ENCODE data around the gene HOXD13.

The HOXD13 gene

GRCh38 chr2:176082824-176083751 lies 9.4 kb upstream of the HOXD13 start:
- Histone ChIP-seq H3K9me3 (ENCODE audit: control insufficient read depth, insufficient read depth, low read depth, low read length) (no peaks in the 10 kb centered on the region), H3K36me3 (ENCODE audit: control insufficient read depth in 2 of 2, insufficient read depth in 1 of 2, low read length in 2 of 2) (no peaks in the 10 kb centered on the region), H3K4me1 (ENCODE audit: control insufficient read depth, insufficient read depth, low read length) (no peaks in the 10 kb centered on the region), H3K4me3 (ENCODE audit: low read depth, low read length) (no peak overlapping the region), H3K27ac (ENCODE audit: extremely low read depth, low read depth, low read length) (no peak overlapping the region)
- ChIA-PET CTCF (interaction anchor here (0.7 to 2.7 kb wide), 4 partner anchors 14 to 1386 kb away, joined by 3 to 8 read pairs (median 4); no protein-coding TSS in a partner anchor), POLR2A (no interaction called here)
- TF ChIP-seq ZNF350 (tag by site-specific recombination; IDR thresholded peaks at IDR 0.05) (no peak), ZBTB44 (tag by site-specific recombination; IDR thresholded peaks at IDR 0.05) (no peak), ZNF580 (tag by site-specific recombination; IDR thresholded peaks at IDR 0.05) (no peak), ZNF660 (tag by site-specific recombination; IDR thresholded peaks at IDR 0.05) (no peak), AEBP2 (tag by site-specific recombination; IDR thresholded peaks at IDR 0.05; ENCODE audit: borderline replicate concordance) (no peak), ZNF184 (tag by site-specific recombination; IDR thresholded peaks at IDR 0.05) (no peak), ZNF37A (tag by site-specific recombination; IDR thresholded peaks at IDR 0.05) (no peak), ZNF785 (tag by site-specific recombination; IDR thresholded peaks at IDR 0.05) (no peak), ZBTB21 (tag by site-specific recombination; IDR thresholded peaks at IDR 0.05) (no peak), ZNF707 (tag by site-specific recombination; IDR thresholded peaks at IDR 0.05) (no peak), YY2 (tag by site-specific recombination; IDR thresholded peaks at IDR 0.05) (no peak), SALL2 (tag by site-specific recombination; IDR thresholded peaks at IDR 0.05; ENCODE audit: borderline replicate concordance) (no peak)

GRCh38 chr2:176083796-176084261 lies 8.7 kb upstream of the HOXD13 start, which contains the start of gene EVX2:
Gene EVX2 (minus strand): TSS chr2:176083962. CDS start chr2:176083776, 186 bp downstream.
- CTCF ChIA-PET: interaction anchor here (0.7 to 5.6 kb wide), 3 partner anchors 13 to 393 kb away, joined by 3 to 33 read pairs (median 8); no protein-coding TSS in a partner anchor
- Histone ChIP-seq H3K9me3 (ENCODE audit: control insufficient read depth, insufficient read depth, low read depth, low read length) (no peaks in the 10 kb centered on the region), H3K4me3 (ENCODE audit: low read depth, low read length) (no peak within 1 kb of the TSS), H3K27ac (ENCODE audit: extremely low read depth, low read depth, low read length) (no peak within 1 kb of the TSS), H3K4me1 (ENCODE audit: control insufficient read depth, insufficient read depth, low read length) (no peaks in the 10 kb centered on the region), H3K36me3 (ENCODE audit: control insufficient read depth in 2 of 2, insufficient read depth in 1 of 2, low read length in 2 of 2) (no peaks in the 10 kb centered on the region)
- no peak for TF ChIP-seq ZNF777 (tag by site-specific recombination; IDR thresholded peaks at IDR 0.05; ENCODE audit: borderline replicate concordance)
- TF ChIP-seq ZNF169 (tag by site-specific recombination; IDR thresholded peaks at IDR 0.05): no peak
- TF ChIP-seq REPIN1 (tag by site-specific recombination; IDR thresholded peaks at IDR 0.05; ENCODE audit: low read depth): no peak
- TF ChIP-seq SCRT2 (tag by site-specific recombination; IDR thresholded peaks at IDR 0.05): no peak
- TF ChIP-seq ZNF37A (tag by site-specific recombination; IDR thresholded peaks at IDR 0.05): no peak
- no peak for TF ChIP-seq ZNF140 (tag by site-specific recombination; IDR thresholded peaks at IDR 0.05)
- no peak for TF ChIP-seq INSM2 (tag by site-specific recombination; IDR thresholded peaks at IDR 0.05)
- TF ChIP-seq ZNF654 (tag by site-specific recombination; IDR thresholded peaks at IDR 0.05; ENCODE audit: low read depth): no peak
- POLR2A ChIA-PET: no interaction called here
